GM21367 (cell line): ENCODE data around the gene SLC6A2.

ENCODE experiments used
- ATAC-seq: cut with Tn5 transposase; IDR thresholded peaks from one replicate; pipeline ENCODE4 v1.9.1; 2021; ENCODE audit not compliant: unreplicated experiment

Gene SLC6A2

GRCh38 chr16:55671206-55671973 is 15.6 kb downstream of the SLC6A2 start:
- no peak for ATAC-seq

GRCh38 chr16:55671974-55672280 is 16.1 kb downstream of the SLC6A2 start:
- ATAC-seq = no peak

GRCh38 chr16:55672471-55672870 is 16.7 kb downstream of the SLC6A2 start:
- no peak for ATAC-seq

GRCh38 chr16:55678161-55678821 is 22.5 kb downstream of the SLC6A2 start:
- no peak for ATAC-seq

GRCh38 chr16:55682086-55682485 is 26.3 kb downstream of the SLC6A2 start:
- no peak for ATAC-seq

GRCh38 chr16:55685973-55686372 is 30.2 kb downstream of the SLC6A2 start:
- no peak for ATAC-seq

- no peak for ATAC-seq
These were observed 30.9 kb downstream of the SLC6A2 start for GRCh38 chr16:55686671-55687070.

- ATAC-seq = no peak
These were observed 32.0 kb downstream of the SLC6A2 start for GRCh38 chr16:55687802-55688201.

- no peak for ATAC-seq
These were observed 35.1 kb downstream of the SLC6A2 start for GRCh38 chr16:55690841-55691240.

GRCh38 chr16:55691771-55692170 is 36.0 kb downstream of the SLC6A2 start:
- no peak for ATAC-seq

GRCh38 chr16:55695595-55695994 is 39.8 kb downstream of the SLC6A2 start:
- no peak for ATAC-seq

- ATAC-seq = no peak
These were observed 42.1 kb downstream of the SLC6A2 start for GRCh38 chr16:55697867-55698266.

GRCh38 chr16:55698331-55698730 is 42.5 kb downstream of the SLC6A2 start:
- ATAC-seq = no peak

- ATAC-seq = no peak
These were observed 43.2 kb downstream of the SLC6A2 start for GRCh38 chr16:55698946-55699345.

GRCh38 chr16:55699616-55700015 is 43.8 kb downstream of the SLC6A2 start:
- ATAC-seq = no peak

- ATAC-seq = no peak
These were observed 44.3 kb downstream of the SLC6A2 start for GRCh38 chr16:55700067-55700466.

- ATAC-seq = no peak
These were observed 45.2 kb downstream of the SLC6A2 start for GRCh38 chr16:55700961-55701360.

- ATAC-seq = peak; percentile 68
These were observed 45.9 kb downstream of the SLC6A2 start for GRCh38 chr16:55701442-55702319.

GRCh38 chr16:55703003-55704001 is 47.5 kb downstream of the SLC6A2 start:
- ATAC-seq = no peak

- no peak for ATAC-seq
These were observed 51.1 kb downstream of the SLC6A2 start for GRCh38 chr16:55706739-55707384.
